ENCODE data around the gene TMEM231.
"Not testable (repeated sequence)": the region's sequence is repeated elsewhere in the genome, so short reads cannot be mapped to it uniquely, and the experiment has no call there.

Gene TMEM231
- total RNA-seq = 0.72 to 2.5 (median 1.6) reads per million in 4 experiments

GRCh38 chr16:75555707-75556430, at the start of gene TMEM231:
Gene TMEM231 (minus strand): TSS chr16:75556252. CDS start chr16:75556209, 43 bp downstream.
- DNase-seq = peak; percentile 93

GRCh38 chr16:75603241-75603640, 47.2 kb upstream of the TMEM231 start:
- no peak for DNase-seq

GRCh38 chr16:75599452-75600277, 43.6 kb upstream of the TMEM231 start:
- no peak for DNase-seq

GRCh38 chr16:75593825-75594820, 38.1 kb upstream of the TMEM231 start:
- DNase-seq = no peak

GRCh38 chr16:75593308-75593707, 37.3 kb upstream of the TMEM231 start:
- no peak for DNase-seq

- DNase-seq = not testable (repeated sequence)
Observed at GRCh38 chr16:75591927-75592326, 35.9 kb upstream of the TMEM231 start.

GRCh38 chr16:75590920-75591843, 35.1 kb upstream of the TMEM231 start:
- no peak for DNase-seq

GRCh38 chr16:75589306-75589705, 33.3 kb upstream of the TMEM231 start:
- no peak for DNase-seq

- no peak for DNase-seq
Observed at GRCh38 chr16:75588716-75589115, 32.7 kb upstream of the TMEM231 start.

- DNase-seq = no peak
Observed at GRCh38 chr16:75584108-75584507, 28.1 kb upstream of the TMEM231 start.

- DNase-seq = no peak
Observed at GRCh38 chr16:75579281-75579834, 23.3 kb upstream of the TMEM231 start.

- no peak for DNase-seq
Observed at GRCh38 chr16:75578725-75579124, 22.7 kb upstream of the TMEM231 start.

- no peak for DNase-seq
Observed at GRCh38 chr16:75578212-75578611, 22.2 kb upstream of the TMEM231 start.

GRCh38 chr16:75576384-75576811, 20.3 kb upstream of the TMEM231 start:
- no peak for DNase-seq

GRCh38 chr16:75575958-75576357, 19.9 kb upstream of the TMEM231 start:
- no peak for DNase-seq

- DNase-seq = no peak
Observed at GRCh38 chr16:75573955-75574354, 17.9 kb upstream of the TMEM231 start.

GRCh38 chr16:75572864-75573542, 17.0 kb upstream of the TMEM231 start:
- no peak for DNase-seq

- no peak for DNase-seq
Observed at GRCh38 chr16:75570396-75571065, 14.5 kb upstream of the TMEM231 start.

- no peak for DNase-seq
Observed at GRCh38 chr16:75567911-75568310, 11.9 kb upstream of the TMEM231 start.

- DNase-seq = peak; percentile 16
Observed at GRCh38 chr16:75566758-75567255, 10.8 kb upstream of the TMEM231 start.
